GM21390 (cell line): ENCODE data around the gene GGCX.
"Not testable (repeated sequence)": the region's sequence is repeated elsewhere in the genome, so short reads cannot be mapped to it uniquely, and the experiment has no call there.

Source experiments
- ATAC-seq: cut with Tn5 transposase; IDR thresholded peaks from one replicate; pipeline ENCODE4 v1.9.1; 2021; ENCODE audit not compliant: unreplicated experiment

Gene GGCX

GRCh38 chr2:85577063-85577385 lies 15.7 kb upstream of the GGCX start:
- no peak for ATAC-seq

- ATAC-seq = no peak
These were observed 14.4 kb upstream of the GGCX start for GRCh38 chr2:85575739-85576138.

- ATAC-seq = no peak
These were observed 5.0 kb upstream of the GGCX start for GRCh38 chr2:85566265-85566664.

- ATAC-seq = no peak
These were observed 2.9 kb upstream of the GGCX start for GRCh38 chr2:85564144-85564563.

GRCh38 chr2:85560812-85561279 lies 447 bp downstream of the GGCX start:
- peak; percentile 10 for ATAC-seq

GRCh38 chr2:85560403-85560726 lies 928 bp downstream of the GGCX start:
- not testable (repeated sequence) for ATAC-seq

- no peak for ATAC-seq
These were observed 3.1 kb downstream of the GGCX start for GRCh38 chr2:85558160-85558559.

GRCh38 chr2:85557130-85557529 lies 4.2 kb downstream of the GGCX start:
- ATAC-seq = no peak

- no peak for ATAC-seq
These were observed 6.2 kb downstream of the GGCX start for GRCh38 chr2:85554980-85555612.

- no peak for ATAC-seq
These were observed 8.1 kb downstream of the GGCX start for GRCh38 chr2:85553184-85553583.

GRCh38 chr2:85551698-85552678 lies 9.3 kb downstream of the GGCX start:
- peak; percentile 80 for ATAC-seq

GRCh38 chr2:85550486-85550885 lies 10.8 kb downstream of the GGCX start:
- ATAC-seq = no peak

GRCh38 chr2:85549826-85550225 lies 11.5 kb downstream of the GGCX start:
- ATAC-seq = no peak

GRCh38 chr2:85549095-85549494 lies 12.2 kb downstream of the GGCX start:
- no peak for ATAC-seq

- no peak for ATAC-seq
These were observed 12.7 kb downstream of the GGCX start for GRCh38 chr2:85548608-85548900.

- ATAC-seq = no peak
These were observed 13.3 kb downstream of the GGCX start for GRCh38 chr2:85547859-85548607.

- ATAC-seq = no peak
These were observed 14.0 kb downstream of the GGCX start for GRCh38 chr2:85547089-85547858.

GRCh38 chr2:85545780-85546240 lies 15.5 kb downstream of the GGCX start:
- ATAC-seq = no peak

- ATAC-seq = not testable (repeated sequence)
These were observed 16.1 kb downstream of the GGCX start for GRCh38 chr2:85544915-85545779.

- not testable (repeated sequence) for ATAC-seq
These were observed 17.0 kb downstream of the GGCX start for GRCh38 chr2:85544254-85544691.
